Neural progenitor cell (in vitro differentiated cells): Measurements from ENCODE around the gene ZNF521.

ENCODE experiments used
- EZH2 ChIP-seq: fragments of 200-600 bp; sonication (generic); IDR thresholded peaks from 2 replicates; pipeline ENCODE4 v1.6.1; 2017; ENCODE audit warnings: antibody characterized with exemption, mild to moderate bottlenecking, moderate library complexity
- EZH2phosphoT487 ChIP-seq: fragments of 200-600 bp; sonication (generic); IDR thresholded peaks from 2 replicates; pipeline ENCODE4 v1.6.1; 2017; ENCODE audit warnings: antibody characterized with exemption
- TF ChIP-seq, protein P1 (sequence below): fragments of 200-600 bp; sonication (generic); IDR thresholded peaks from 2 replicates; pipeline ENCODE4 v1.5.1; 2017; ENCODE audit warnings: antibody characterized with exemption, mild to moderate bottlenecking

DNA sequence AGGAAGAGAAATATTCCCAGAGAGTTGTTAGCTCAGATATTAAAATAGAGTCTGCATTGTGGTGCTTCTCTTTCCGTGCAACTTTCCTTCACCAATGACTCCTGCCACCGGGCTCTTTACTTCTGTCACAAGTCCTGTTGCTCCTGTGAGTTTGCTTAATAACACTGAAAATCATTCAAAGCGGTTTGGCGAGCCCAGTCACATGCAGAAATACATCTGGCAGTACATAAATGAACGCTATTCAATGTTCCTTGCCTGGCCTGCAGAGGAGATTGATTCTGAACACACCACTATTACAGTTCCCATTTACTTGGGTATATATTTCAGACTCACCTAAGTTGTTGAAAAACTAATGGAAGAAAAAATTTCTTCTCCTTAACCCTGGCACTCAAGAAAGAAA, 276.6 kb downstream of the ZNF521 start:
- TF ChIP-seq, protein P1, sequence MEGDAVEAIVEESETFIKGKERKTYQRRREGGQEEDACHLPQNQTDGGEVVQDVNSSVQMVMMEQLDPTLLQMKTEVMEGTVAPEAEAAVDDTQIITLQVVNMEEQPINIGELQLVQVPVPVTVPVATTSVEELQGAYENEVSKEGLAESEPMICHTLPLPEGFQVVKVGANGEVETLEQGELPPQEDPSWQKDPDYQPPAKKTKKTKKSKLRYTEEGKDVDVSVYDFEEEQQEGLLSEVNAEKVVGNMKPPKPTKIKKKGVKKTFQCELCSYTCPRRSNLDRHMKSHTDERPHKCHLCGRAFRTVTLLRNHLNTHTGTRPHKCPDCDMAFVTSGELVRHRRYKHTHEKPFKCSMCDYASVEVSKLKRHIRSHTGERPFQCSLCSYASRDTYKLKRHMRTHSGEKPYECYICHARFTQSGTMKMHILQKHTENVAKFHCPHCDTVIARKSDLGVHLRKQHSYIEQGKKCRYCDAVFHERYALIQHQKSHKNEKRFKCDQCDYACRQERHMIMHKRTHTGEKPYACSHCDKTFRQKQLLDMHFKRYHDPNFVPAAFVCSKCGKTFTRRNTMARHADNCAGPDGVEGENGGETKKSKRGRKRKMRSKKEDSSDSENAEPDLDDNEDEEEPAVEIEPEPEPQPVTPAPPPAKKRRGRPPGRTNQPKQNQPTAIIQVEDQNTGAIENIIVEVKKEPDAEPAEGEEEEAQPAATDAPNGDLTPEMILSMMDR, result no peak
- no peak for TF ChIP-seq EZH2
- TF ChIP-seq EZH2phosphoT487, result no peak
